Activated T-cell treated with anti-CD3 and anti-CD28 coated beads, Interleukin-2, amount 50 U/mL, for 1 hour (primary cell): ENCODE data around the gene PGM1.
"Not testable (repeated sequence)": the region's sequence is repeated elsewhere in the genome, so short reads cannot be mapped to it uniquely, and the experiment has no call there.

ENCODE experiments used
- DNase-seq: peaks from one replicate; pipeline ENCODE4 v3.0.0-alpha.2; 2020

PGM1 gene

GRCh38 chr1:63593303-63593885, at the start of gene PGM1:
Gene PGM1 (plus strand): TSS chr1:63593411. CDS start chr1:63593489, 78 bp downstream.
- DNase-seq = peak; percentile 80

GRCh38 chr1:63545780-63546179, 47.4 kb upstream of the PGM1 start:
- no peak for DNase-seq

- DNase-seq = no peak
Measured at GRCh38 chr1:63547621-63548294, 45.5 kb upstream of the PGM1 start.

DNA sequence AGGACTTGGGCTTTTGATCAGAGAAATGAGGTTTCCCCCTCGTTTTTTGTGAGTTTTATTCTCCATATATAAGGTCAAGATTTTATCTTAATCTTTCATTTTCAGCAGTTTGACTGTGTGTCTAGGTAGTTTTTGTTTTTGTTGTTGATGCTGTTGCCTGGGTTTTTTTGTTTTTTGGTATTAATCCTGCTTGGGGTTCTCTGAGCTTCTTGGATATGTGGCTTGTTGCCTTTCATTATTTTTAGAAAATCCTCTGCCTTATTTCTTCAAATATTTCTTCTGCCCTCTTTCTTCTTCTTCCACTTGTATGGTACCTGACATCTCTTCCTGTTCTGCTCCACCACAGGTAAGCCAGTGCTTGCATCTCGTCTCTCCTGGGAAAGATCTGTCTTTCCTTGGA, 44.9 kb upstream of the PGM1 start:
- DNase-seq = no peak

- no peak for DNase-seq
Measured at GRCh38 chr1:63548877-63549276, 44.3 kb upstream of the PGM1 start.

DNA sequence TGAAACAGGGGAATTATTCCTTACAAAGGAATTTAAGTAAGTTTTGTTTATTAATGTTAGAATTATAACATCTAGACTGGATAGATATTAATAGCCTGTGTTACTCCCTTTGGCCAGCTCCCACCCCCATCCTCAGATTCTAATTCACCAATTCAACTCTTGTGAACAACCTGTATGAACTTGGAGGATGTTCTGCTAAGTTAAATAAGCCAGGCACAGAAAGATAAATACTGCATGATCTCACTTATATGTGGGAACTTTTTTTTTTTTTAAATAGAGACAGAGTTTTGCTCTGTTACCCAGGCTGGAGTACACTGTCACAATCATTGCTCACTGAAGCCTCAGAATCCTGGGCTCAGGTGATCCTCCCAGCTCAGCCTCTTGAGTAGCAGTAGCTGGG, 37.7 kb upstream of the PGM1 start:
- no peak for DNase-seq

DNA sequence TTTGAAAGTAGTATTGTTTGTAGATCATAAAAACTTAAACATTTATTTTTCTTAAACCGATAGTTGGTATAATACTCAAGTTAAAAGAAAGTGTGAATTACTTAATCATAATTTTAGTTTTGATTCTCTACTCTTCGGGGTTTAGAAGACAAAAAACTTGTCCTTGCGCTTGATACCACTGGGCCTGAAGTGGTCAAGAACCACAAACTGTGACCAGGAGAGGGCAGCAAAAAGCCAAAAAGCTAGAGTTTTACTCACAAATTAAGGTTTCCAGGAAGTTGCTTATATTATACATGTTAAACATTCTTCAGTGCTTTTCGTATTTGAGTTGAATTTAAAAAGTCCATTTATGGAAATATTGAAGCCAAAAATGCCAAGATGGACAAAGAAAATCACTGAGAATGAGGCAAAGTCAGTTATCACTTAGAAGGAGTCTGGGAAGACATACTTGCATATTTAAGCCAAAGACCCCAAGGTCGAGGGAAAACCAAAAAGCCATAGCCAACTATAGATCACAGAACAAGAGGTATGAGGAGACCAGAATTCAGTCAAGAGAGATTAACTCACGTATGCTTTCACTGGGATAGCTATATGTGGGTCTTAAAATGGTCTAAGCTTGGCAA, 35.7 kb upstream of the PGM1 start:
- no peak for DNase-seq

DNA sequence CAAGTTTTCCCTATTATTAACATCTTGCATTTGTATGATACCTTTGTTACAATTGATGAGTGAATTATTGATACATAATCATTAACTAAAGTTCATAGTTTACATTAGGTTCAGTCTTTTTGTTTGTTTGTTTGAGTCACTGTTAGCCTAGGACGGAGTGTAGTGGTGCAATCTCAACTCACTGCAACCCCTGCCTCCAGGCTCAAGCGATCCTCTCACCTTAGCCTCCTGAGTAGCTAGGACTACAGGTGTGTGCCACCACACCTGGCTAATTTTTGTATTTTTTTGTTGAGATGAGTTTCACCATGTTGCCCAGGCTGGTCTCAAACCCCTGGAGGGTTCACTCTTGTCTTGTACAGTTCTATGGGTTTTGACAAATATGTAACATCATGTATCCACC, 33.9 kb upstream of the PGM1 start:
- no peak for DNase-seq

GRCh38 chr1:63563745-63564144, 29.5 kb upstream of the PGM1 start:
- DNase-seq = no peak

- DNase-seq = no peak
Measured at GRCh38 chr1:63569068-63569467, 24.1 kb upstream of the PGM1 start.

DNA sequence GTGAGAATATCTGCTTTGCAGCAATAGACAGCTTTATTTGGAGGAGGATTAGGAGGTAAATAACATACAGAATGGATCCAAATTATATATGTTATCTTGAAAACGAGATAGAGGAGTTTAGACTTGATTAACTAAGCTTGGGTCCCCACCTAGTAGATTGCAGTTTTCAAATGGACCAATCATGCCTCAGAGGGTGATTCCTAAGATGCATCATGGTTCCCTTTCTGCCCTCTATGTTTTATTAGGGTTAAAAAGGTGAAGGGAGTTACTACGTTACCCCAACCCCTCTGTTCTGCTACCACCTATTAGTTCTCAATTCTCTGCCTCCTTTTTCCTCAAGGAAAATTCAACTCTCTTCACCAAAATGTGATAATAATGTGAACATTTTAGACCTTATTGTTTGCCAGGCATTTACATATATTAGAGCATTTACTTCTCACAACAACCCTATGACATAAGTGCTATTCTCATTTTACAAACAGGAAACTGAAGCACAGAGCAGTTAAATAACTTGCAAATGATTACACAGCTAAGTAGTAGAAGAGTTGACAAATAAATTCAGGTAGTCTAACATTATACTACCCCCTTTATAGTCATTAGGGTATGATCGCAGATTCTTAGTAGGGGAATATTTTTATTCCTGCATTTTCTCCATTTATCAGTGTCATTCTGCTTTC, 23.4 kb upstream of the PGM1 start:
- no peak for DNase-seq

DNA sequence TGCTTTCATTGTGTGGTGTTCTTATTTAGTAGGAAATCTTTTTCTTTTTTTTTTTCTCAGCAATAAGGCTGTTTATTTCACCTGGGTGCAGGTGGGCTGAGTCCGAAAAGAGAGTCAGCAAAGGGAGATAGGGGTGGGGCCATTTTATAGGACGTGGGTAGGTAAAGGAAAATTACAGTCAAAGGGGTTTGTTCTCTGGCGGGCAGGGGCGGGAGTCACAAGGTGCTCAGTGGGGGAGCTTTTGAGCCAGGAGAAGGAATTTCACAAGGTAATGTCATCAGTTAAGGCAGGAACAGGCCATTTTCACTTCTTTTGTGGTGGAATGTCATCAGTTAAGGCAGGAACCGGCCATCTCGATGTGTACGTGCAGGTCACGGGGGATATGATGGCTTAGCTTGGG, 20.5 kb upstream of the PGM1 start:
- DNase-seq = not testable (repeated sequence)

DNA sequence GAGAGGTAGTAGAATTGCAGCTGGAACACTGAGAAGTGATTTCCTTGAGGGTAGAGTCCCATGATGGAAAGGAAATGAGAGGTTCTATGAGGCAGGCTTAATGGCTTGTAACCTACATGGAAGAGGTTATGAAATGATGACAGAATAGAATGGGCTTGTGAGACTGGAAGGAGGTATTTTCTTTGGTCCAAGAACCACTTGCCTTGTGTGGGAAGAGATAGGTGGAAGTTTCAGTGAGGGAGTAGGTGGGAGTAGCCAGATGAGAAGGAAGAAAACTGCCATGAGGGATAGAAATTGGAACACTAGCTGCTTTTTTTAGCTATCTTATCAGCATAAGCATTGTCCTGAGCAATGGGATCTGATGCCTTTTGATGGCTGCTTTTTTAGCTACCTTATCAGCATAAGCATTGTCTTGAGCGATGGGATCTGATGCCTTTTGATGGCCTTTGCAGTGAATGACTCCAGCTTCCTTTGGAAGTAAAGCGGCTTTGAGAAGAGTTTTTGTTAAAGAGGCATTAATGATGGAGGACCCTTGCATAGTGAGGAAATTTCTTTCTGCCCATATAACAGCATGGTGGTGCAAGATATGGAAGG, 18.9 kb upstream of the PGM1 start:
- DNase-seq = not testable (repeated sequence)

DNA sequence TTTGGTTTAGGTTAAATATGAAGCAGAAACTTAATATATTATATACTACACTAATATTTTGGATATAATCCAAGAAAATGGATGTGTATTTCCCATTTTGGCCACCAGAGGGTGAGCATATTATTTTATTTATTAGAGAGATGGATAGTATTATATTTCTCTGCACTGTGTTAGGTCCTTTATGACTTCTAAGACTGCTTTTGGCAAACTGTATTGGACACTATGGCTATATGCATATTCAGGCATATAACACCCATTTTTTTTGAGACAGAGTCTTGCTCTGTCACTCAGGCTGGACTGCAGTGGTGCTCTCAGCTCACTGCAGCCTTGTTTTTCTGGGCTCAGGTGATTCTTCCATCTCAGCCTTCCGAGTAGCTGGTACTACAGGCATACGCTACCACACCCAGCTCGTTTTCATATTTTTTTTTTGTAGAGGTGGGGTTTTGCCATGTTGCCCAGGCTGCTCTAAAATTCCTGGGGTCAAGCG, 17.8 kb upstream of the PGM1 start:
- DNase-seq = no peak

DNA sequence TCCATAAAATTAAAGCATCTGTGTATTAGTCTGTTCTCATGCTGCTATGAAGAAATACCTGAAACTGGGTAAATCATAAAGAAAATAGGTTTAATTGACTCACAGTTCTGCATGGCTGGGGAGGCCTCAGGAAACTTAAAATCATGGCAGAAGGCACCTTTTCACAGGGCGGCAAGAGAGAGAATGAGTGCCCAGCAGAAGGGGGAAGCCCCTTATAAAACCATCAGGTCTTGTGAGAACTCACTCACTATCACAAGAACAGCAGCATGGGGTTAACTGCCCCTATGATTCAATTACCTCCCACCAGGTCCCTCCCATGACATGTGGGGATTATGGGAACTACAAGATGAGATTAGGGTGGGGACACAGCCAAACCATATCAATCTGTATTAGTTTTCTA, 6.9 kb upstream of the PGM1 start:
- DNase-seq = not testable (repeated sequence)

DNA sequence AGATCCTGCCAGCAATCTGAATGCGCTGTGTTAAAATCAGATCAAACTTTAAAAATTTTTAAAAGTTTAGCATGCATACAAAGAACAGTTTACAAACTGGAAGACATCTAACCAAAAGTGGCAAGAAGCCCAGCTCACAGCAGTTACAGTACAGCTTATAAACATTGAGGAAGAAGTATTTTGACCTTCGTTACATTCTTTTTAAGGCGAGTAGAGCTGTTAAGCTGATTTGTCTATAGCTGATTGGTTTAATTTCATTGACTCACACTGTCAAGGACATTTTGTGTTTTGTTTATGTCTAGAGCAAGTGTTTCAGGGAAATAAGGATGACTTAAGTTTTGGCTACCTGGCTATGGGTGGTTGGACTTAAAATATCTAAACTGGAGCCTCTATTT, 3.0 kb upstream of the PGM1 start:
- no peak for DNase-seq

DNA sequence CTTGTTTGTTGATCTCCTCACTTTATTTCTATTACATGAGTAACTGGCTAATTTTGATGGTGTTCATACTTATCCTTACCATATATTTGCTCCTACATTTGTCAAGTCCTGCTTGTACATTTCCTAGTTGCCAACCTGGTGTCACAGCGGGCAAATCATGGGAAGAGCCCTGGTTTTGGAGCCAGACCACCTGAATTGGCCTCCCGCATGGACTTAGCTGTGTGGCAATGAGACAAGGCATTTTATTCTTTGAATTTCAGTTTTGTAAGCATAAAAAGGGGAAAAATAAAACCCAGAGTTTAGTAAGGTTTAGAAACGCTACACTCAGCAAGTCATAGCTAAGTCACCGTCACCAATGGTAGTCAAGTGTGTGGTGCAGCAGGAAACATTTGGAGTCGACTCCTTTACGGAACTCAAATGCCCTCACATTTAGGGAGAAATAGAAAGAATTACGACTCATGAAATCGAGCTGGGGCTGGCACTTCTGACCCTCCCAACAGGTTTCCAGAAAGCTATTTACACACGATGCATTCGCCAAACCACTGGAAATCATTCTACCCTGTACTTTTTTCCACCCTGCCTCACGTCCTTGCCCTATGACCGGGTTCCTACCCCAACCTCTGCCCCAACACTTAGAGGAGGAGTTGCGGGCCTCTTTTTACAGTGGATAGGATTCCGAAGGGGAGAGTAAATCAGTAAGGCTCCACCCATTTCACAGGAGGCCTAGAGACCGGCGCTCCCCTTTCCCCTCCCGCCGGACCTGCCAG, 492 bp upstream of the PGM1 start:
- no peak for DNase-seq

- DNase-seq = peak; percentile 76
Measured at GRCh38 chr1:63593886-63594605, 835 bp downstream of the PGM1 start.

GRCh38 chr1:63595435-63595834, 2.2 kb downstream of the PGM1 start:
- no peak for DNase-seq

DNA sequence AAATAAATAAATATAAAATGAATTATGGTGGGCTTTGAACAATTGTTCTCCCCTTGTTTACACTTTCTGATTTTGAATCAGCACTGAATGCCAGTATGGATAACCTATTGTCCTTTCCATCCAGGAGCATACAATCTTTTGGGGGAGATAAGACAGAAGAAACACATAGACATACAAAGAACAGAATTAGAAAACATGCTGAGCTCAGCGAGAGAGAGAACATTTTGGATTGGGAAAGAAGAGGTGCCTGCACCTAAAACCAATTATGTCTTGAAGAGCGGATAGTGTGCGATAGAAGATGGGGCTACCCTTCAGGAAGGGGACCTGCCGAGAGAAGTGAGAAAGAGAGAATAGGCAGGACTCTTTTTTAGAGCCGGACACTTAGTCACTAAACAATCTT, 6.6 kb downstream of the PGM1 start:
- DNase-seq = no peak

GRCh38 chr1:63600248-63600647, 7.0 kb downstream of the PGM1 start:
- no peak for DNase-seq

GRCh38 chr1:63601061-63601460, 7.8 kb downstream of the PGM1 start:
- DNase-seq = no peak
